Activated naive CD8-positive, alpha-beta T cell treated with anti-CD3 and anti-CD28 coated beads, Interleukin-2, amount 10 ng/mL, durations not matched to agents 7 days and 5 days (primary cell): ENCODE data around the gene IFNA16. TPM values are rescaled to one million over a fixed set of nuclear protein-coding genes. Genes with fewer than 3 reads are reported as not detected.
"Not testable (repeated sequence)": the region's sequence is repeated elsewhere in the genome, so short reads cannot be mapped to it uniquely, and the experiment has no call there.

Experiments used
- ATAC-seq: fragments of 150-1000 bp; cut with Tn5 transposase; one replicate; pipeline ENCODE4 v1.10.0; 2021; ENCODE audit warnings: low read depth, moderate library complexity
- POLR2A ChIA-PET: fragments of 350-600 bp; sonication (Branson Sonifier 250); formaldehyde crosslinking; loops from one replicate; lab custom pipeline; 2021; ENCODE audit warnings: antibody characterized with exemption; lab: Charles Lee
- DNase-seq: peaks from one replicate; pipeline ENCODE4 v3.0.0; 2021
- H3K27ac Mint-ChIP-seq: one replicate; pipeline ENCODE4 v1.8.0; 2022; ENCODE audit warnings: mild to moderate bottlenecking, mixed read lengths
- H3K27me3 Mint-ChIP-seq: one replicate; pipeline ENCODE4 v1.8.0; 2022; ENCODE audit warnings: mild to moderate bottlenecking, moderate library complexity, mixed read lengths
- H3K36me3 Mint-ChIP-seq: one replicate; pipeline ENCODE4 v1.8.0; 2021; ENCODE audit warnings: mild to moderate bottlenecking, mixed read lengths
- H3K4me1 Mint-ChIP-seq: one replicate; pipeline ENCODE4 v1.8.0; 2021; ENCODE audit warnings: mixed read lengths
- H3K4me3 Mint-ChIP-seq: one replicate; pipeline ENCODE4 v1.8.0; 2022; ENCODE audit warnings: mild to moderate bottlenecking, moderate library complexity, mixed read lengths
- H3K9me3 Mint-ChIP-seq: one replicate; pipeline ENCODE4 v1.8.0; 2021; ENCODE audit warnings: mixed read lengths
- total RNA-seq, 2 experiments: library from RNA; stranded (reverse); gene quantifications; one replicate each; pipeline ENCODE4 v1.2.3, GENCODE V29; 2021

The IFNA16 gene
- not detected for total RNA-seq

GRCh38 chr9:21217211-21217610 lies at the start of gene IFNA16:
IFNA16 (minus strand) TSS chr9:21217311; CDS start chr9:21217305, 6 bp downstream.
- ATAC-seq, H3K27ac Mint-ChIP-seq, DNase-seq, H3K36me3 Mint-ChIP-seq, H3K4me1 Mint-ChIP-seq, H3K9me3 Mint-ChIP-seq, POLR2A ChIA-PET, H3K4me3 Mint-ChIP-seq: not testable (repeated sequence)
- H3K27me3 Mint-ChIP-seq: peaks cover 29% of the 10 kb centered on the region

- Mint-ChIP-seq H3K27me3 (peaks cover 34% of the 10 kb centered on the region), H3K9me3 (no peaks in the 10 kb centered on the region), H3K4me1 (no peaks in the 10 kb centered on the region), H3K4me3 (no peak overlapping the region), H3K27ac (no peak overlapping the region), H3K36me3 (no peaks in the 10 kb centered on the region)
- POLR2A ChIA-PET: no interaction called here
- ATAC-seq: no peak
- no peak for DNase-seq
Measured at GRCh38 chr9:21265421-21266189, 48.5 kb upstream of the IFNA16 start.

GRCh38 chr9:21255538-21256212 lies 38.6 kb upstream of the IFNA16 start:
- Mint-ChIP-seq H3K4me1 (peaks cover 8% of the 10 kb centered on the region), H3K36me3 (no peaks in the 10 kb centered on the region), H3K9me3 (no peaks in the 10 kb centered on the region), H3K4me3 (no peak overlapping the region), H3K27me3 (peaks cover 35% of the 10 kb centered on the region), H3K27ac (no peak overlapping the region)
- DNase-seq (no peak), ATAC-seq (no peak)
- POLR2A ChIA-PET: no interaction called here

GRCh38 chr9:21252721-21253547 lies 35.8 kb upstream of the IFNA16 start:
- no peak overlapping the region for H3K27ac Mint-ChIP-seq
- H3K4me1 Mint-ChIP-seq: peaks cover 8% of the 10 kb centered on the region
- H3K36me3 Mint-ChIP-seq: no peaks in the 10 kb centered on the region
- no peaks in the 10 kb centered on the region for H3K9me3 Mint-ChIP-seq
- H3K27me3 Mint-ChIP-seq: peaks cover 44% of the 10 kb centered on the region
- POLR2A ChIA-PET: no interaction called here
- H3K4me3 Mint-ChIP-seq: peak overlapping the region; percentile 31
- no peak for DNase-seq
- ATAC-seq: peak; percentile 68

GRCh38 chr9:21251638-21252037 lies 34.5 kb upstream of the IFNA16 start:
- ATAC-seq (no peak), DNase-seq (no peak)
- POLR2A ChIA-PET: no interaction called here
- Mint-ChIP-seq H3K27me3 (peaks cover 44% of the 10 kb centered on the region), H3K4me3 (no peak overlapping the region), H3K27ac (no peak overlapping the region), H3K9me3 (no peaks in the 10 kb centered on the region), H3K36me3 (no peaks in the 10 kb centered on the region), H3K4me1 (peaks cover 8% of the 10 kb centered on the region)

- DNase-seq (no peak), ATAC-seq (no peak)
- H3K9me3 Mint-ChIP-seq: no peaks in the 10 kb centered on the region
- peaks cover 44% of the 10 kb centered on the region for H3K27me3 Mint-ChIP-seq
- H3K4me3 Mint-ChIP-seq: no peak overlapping the region
- peaks cover 8% of the 10 kb centered on the region for H3K4me1 Mint-ChIP-seq
- POLR2A ChIA-PET: no interaction called here
- H3K27ac Mint-ChIP-seq: no peak overlapping the region
- no peaks in the 10 kb centered on the region for H3K36me3 Mint-ChIP-seq
Measured at GRCh38 chr9:21251190-21251589, 34.1 kb upstream of the IFNA16 start.

GRCh38 chr9:21244836-21245235 lies 27.7 kb upstream of the IFNA16 start:
- ATAC-seq: no peak
- Mint-ChIP-seq H3K4me3 (no peak overlapping the region), H3K27me3 (peaks cover 29% of the 10 kb centered on the region), H3K9me3 (no peaks in the 10 kb centered on the region), H3K36me3 (no peaks in the 10 kb centered on the region), H3K4me1 (peaks cover 3% of the 10 kb centered on the region), H3K27ac (no peak overlapping the region)
- POLR2A ChIA-PET: no interaction called here
- no peak for DNase-seq

- Mint-ChIP-seq H3K27me3 (peaks cover 31% of the 10 kb centered on the region), H3K27ac (no peak within 1 kb of the TSS), H3K9me3 (no peaks in the 10 kb centered on the region), H3K4me1 (peaks cover 11% of the 10 kb centered on the region), H3K36me3 (no peaks in the 10 kb centered on the region), H3K4me3 (no peak within 1 kb of the TSS)
- no peak for DNase-seq
- ATAC-seq: no peak
- POLR2A ChIA-PET: no interaction called here
Measured at GRCh38 chr9:21239911-21240310, 22.8 kb upstream of the IFNA16 start, which contains the start of gene IFNA14. IFNA14 (minus strand) TSS chr9:21240005; CDS start chr9:21239935, 70 bp downstream.

GRCh38 chr9:21236360-21236714 lies 19.2 kb upstream of the IFNA16 start:
- POLR2A ChIA-PET, H3K4me1 Mint-ChIP-seq, ATAC-seq, H3K9me3 Mint-ChIP-seq, DNase-seq, H3K36me3 Mint-ChIP-seq, H3K27ac Mint-ChIP-seq: not testable (repeated sequence)
- Mint-ChIP-seq H3K4me3 (peak overlapping the region; percentile 35), H3K27me3 (peaks cover 17% of the 10 kb centered on the region)

GRCh38 chr9:21235468-21236359 lies 18.6 kb upstream of the IFNA16 start:
- H3K9me3 Mint-ChIP-seq, DNase-seq, H3K27ac Mint-ChIP-seq, POLR2A ChIA-PET, H3K36me3 Mint-ChIP-seq: not testable (repeated sequence)
- H3K27me3 Mint-ChIP-seq: peaks cover 17% of the 10 kb centered on the region
- peak; percentile 70 for ATAC-seq
- peaks cover 10% of the 10 kb centered on the region for H3K4me1 Mint-ChIP-seq
- H3K4me3 Mint-ChIP-seq: peak overlapping the region; percentile 35

- peaks cover 10% of the 10 kb centered on the region for H3K4me1 Mint-ChIP-seq
- peaks cover 10% of the 10 kb centered on the region for H3K27me3 Mint-ChIP-seq
- no peaks in the 10 kb centered on the region for H3K36me3 Mint-ChIP-seq
- no peak for ATAC-seq
- DNase-seq: no peak
- no peak overlapping the region for H3K27ac Mint-ChIP-seq
- H3K9me3 Mint-ChIP-seq: no peaks in the 10 kb centered on the region
- no peak overlapping the region for H3K4me3 Mint-ChIP-seq
- POLR2A ChIA-PET: no interaction called here
Measured at GRCh38 chr9:21234153-21234687, 17.1 kb upstream of the IFNA16 start.

GRCh38 chr9:21233258-21233657 lies 16.1 kb upstream of the IFNA16 start:
- POLR2A ChIA-PET: no interaction called here
- Mint-ChIP-seq H3K4me1 (peaks cover 10% of the 10 kb centered on the region), H3K27ac (peak overlapping the region; percentile 15), H3K4me3 (no peak overlapping the region), H3K27me3 (peaks cover 10% of the 10 kb centered on the region), H3K36me3 (no peaks in the 10 kb centered on the region), H3K9me3 (no peaks in the 10 kb centered on the region)
- DNase-seq (no peak), ATAC-seq (no peak)
